ENCODE data around the gene ARFIP2. TPM values are rescaled to one million over a fixed set of nuclear protein-coding genes. Genes with fewer than 3 reads are reported as not detected.

ARFIP2 gene
- total and polyA plus RNA-seq, 2 experiments from 2014 or later, result 90.1 to 108 TPM

GRCh38 chr11:6469599-6469998 is 11.5 kb downstream of the ARFIP2 start:
- H3K36me3 ChIP-seq (replicated peaks; ENCODE audit: insufficient read depth, low read depth), result no peaks in the 10 kb centered on the region
- no peaks in the 10 kb centered on the region for H3K27me3 ChIP-seq
- H2AFZ ChIP-seq, result no peak overlapping the region
- 82% methylated on average over 1 of the region's 1 CpG for WGBS (ENCODE audit: low lambda C conversion rate, missing lambda C conversion rate)
- H3K9me3 ChIP-seq (ENCODE audit: low read depth), result no peaks in the 10 kb centered on the region
- H4K20me1 ChIP-seq (ENCODE audit: insufficient read depth, poor library complexity, severe bottlenecking), result no peaks in the 10 kb centered on the region
- no peak for DNase-seq (ENCODE audit: low spot score)
- TF ChIP-seq CTCF (IDR thresholded peaks at IDR 0.05; ENCODE audit: poor library complexity), result no peak
- TF ChIP-seq EZH2phosphoT487 (IDR thresholded peaks at IDR 0.05; ENCODE audit: low read depth, severe bottlenecking, unreplicated experiment), result no peak
- TF ChIP-seq EZH2 (IDR thresholded peaks at IDR 0.05; ENCODE audit: borderline replicate concordance), result no peak
- peaks cover 48% of the 10 kb centered on the region for H3K79me2 ChIP-seq
- no peaks in the 10 kb centered on the region for H3K9me2 ChIP-seq (replicated peaks; ENCODE audit: insufficient read depth)
- peaks cover 26% of the 10 kb centered on the region for H3K4me1 ChIP-seq (ENCODE audit: insufficient read depth)
- H3K27ac ChIP-seq, result peak overlapping the region; percentile 75
- no peak overlapping the region for H3K4me3 ChIP-seq
- peak overlapping the region; percentile 59 for H3K4me2 ChIP-seq

- DNase-seq (ENCODE audit: low spot score), result peak; percentile 93
- no peak overlapping the region for H2AFZ ChIP-seq
- peak overlapping the region; percentile 59 for H3K4me2 ChIP-seq
- H3K27me3 ChIP-seq, result no peaks in the 10 kb centered on the region
- H3K27ac ChIP-seq, result peak overlapping the region; percentile 75
- H3K36me3 ChIP-seq (replicated peaks; ENCODE audit: insufficient read depth, low read depth), result no peaks in the 10 kb centered on the region
- TF ChIP-seq CTCF (IDR thresholded peaks at IDR 0.05; ENCODE audit: poor library complexity) (no peak), EZH2 (IDR thresholded peaks at IDR 0.05; ENCODE audit: borderline replicate concordance) (no peak), EZH2phosphoT487 (IDR thresholded peaks at IDR 0.05; ENCODE audit: low read depth, severe bottlenecking, unreplicated experiment) (no peak)
- peaks cover 48% of the 10 kb centered on the region for H3K79me2 ChIP-seq
- 38% methylated on average over 6 of the region's 6 CpGs for WGBS (ENCODE audit: low lambda C conversion rate, missing lambda C conversion rate)
- no peak overlapping the region for H3K4me3 ChIP-seq
- H3K9me3 ChIP-seq (ENCODE audit: low read depth), result no peaks in the 10 kb centered on the region
- no peaks in the 10 kb centered on the region for H4K20me1 ChIP-seq (ENCODE audit: insufficient read depth, poor library complexity, severe bottlenecking)
- H3K4me1 ChIP-seq (ENCODE audit: insufficient read depth), result peaks cover 22% of the 10 kb centered on the region
- H3K9me2 ChIP-seq (replicated peaks; ENCODE audit: insufficient read depth), result no peaks in the 10 kb centered on the region
Observed at GRCh38 chr11:6468712-6469495, 12.2 kb downstream of the ARFIP2 start.

GRCh38 chr11:6459099-6459450 is 22.1 kb downstream of the ARFIP2 start:
- DNase-seq (ENCODE audit: low spot score), result peak; percentile 42
- no peaks in the 10 kb centered on the region for H3K9me2 ChIP-seq (replicated peaks; ENCODE audit: insufficient read depth)
- no peaks in the 10 kb centered on the region for H3K36me3 ChIP-seq (replicated peaks; ENCODE audit: insufficient read depth, low read depth)
- 63% methylated on average over 1 of the region's 1 CpG for WGBS (ENCODE audit: low lambda C conversion rate, missing lambda C conversion rate)
- no peaks in the 10 kb centered on the region for H3K79me2 ChIP-seq
- H3K4me3 ChIP-seq, result no peak overlapping the region
- no peak overlapping the region for H2AFZ ChIP-seq
- H3K4me1 ChIP-seq (ENCODE audit: insufficient read depth), result peaks cover 15% of the 10 kb centered on the region
- no peaks in the 10 kb centered on the region for H3K27me3 ChIP-seq
- no peaks in the 10 kb centered on the region for H3K9me3 ChIP-seq (ENCODE audit: low read depth)
- TF ChIP-seq EZH2phosphoT487 (IDR thresholded peaks at IDR 0.05; ENCODE audit: low read depth, severe bottlenecking, unreplicated experiment) (no peak), EZH2 (IDR thresholded peaks at IDR 0.05; ENCODE audit: borderline replicate concordance) (no peak), CTCF (IDR thresholded peaks at IDR 0.05; ENCODE audit: poor library complexity) (no peak)
- peak overlapping the region; percentile 79 for H3K27ac ChIP-seq
- H4K20me1 ChIP-seq (ENCODE audit: insufficient read depth, poor library complexity, severe bottlenecking), result no peaks in the 10 kb centered on the region
- peak overlapping the region; percentile 41 for H3K4me2 ChIP-seq

All from hepatocyte (in vitro differentiated cells).